SU-DHL-6 (cell line): ENCODE results near the gene WASF1.

Experiments
- CTCF ChIP-seq: fragments of 200-600 bp; sonication (generic); IDR thresholded peaks from one replicate; pipeline ENCODE4 v1.5.1; 2017; ENCODE audit warnings: antibody characterized with exemption, mild to moderate bottlenecking, low read length, moderate library complexity; ENCODE audit not compliant: insufficient read depth, poor library complexity, severe bottlenecking
- EZH2phosphoT487 ChIP-seq: fragments of 200-600 bp; sonication (generic), shearing (Covaris generic); conservative IDR thresholded peaks from 2 replicates; pipeline ENCODE4 v1.6.1; 2018; ENCODE audit warnings: mild to moderate bottlenecking, antibody characterized with exemption, low read length, moderate library complexity, mixed read lengths

GRCh38 chr6:110116258-110116657, 63.2 kb downstream of the WASF1 start:
- TF ChIP-seq CTCF (no peak), EZH2phosphoT487 (no peak)
